PC-9 (cell line): ENCODE data around the gene MRM2.

Experiments used
- CTCF ChIP-seq: fragments of 200-600 bp; sonication (generic); conservative IDR thresholded peaks from 2 replicates; pipeline ENCODE4 v1.6.1; 2017; ENCODE audit warnings: mixed run types, antibody characterized with exemption, mild to moderate bottlenecking, moderate library complexity
- EZH2 ChIP-seq: fragments of 200-600 bp; sonication (generic); IDR thresholded peaks from 2 replicates; pipeline ENCODE4 v1.8.0; 2017; ENCODE audit warnings: antibody characterized with exemption, low read depth

GRCh38 chr7:2255145-2256139, 13.4 kb upstream of the MRM2 start:
- TF ChIP-seq CTCF (no peak; the same call in 1 of the 2 replicates), EZH2 (no peak)
